ENCODE results near the gene NKIRAS1. TPM values are rescaled to one million over a fixed set of nuclear protein-coding genes. Genes with fewer than 3 reads are reported as not detected.
A peak's percentile ranks its signal among the peaks of the same experiment; 100 is the strongest.

Gene NKIRAS1
- total and polyA plus RNA-seq, 9 donors = 8.7 to 18.9 (median 13.4) TPM

DNA sequence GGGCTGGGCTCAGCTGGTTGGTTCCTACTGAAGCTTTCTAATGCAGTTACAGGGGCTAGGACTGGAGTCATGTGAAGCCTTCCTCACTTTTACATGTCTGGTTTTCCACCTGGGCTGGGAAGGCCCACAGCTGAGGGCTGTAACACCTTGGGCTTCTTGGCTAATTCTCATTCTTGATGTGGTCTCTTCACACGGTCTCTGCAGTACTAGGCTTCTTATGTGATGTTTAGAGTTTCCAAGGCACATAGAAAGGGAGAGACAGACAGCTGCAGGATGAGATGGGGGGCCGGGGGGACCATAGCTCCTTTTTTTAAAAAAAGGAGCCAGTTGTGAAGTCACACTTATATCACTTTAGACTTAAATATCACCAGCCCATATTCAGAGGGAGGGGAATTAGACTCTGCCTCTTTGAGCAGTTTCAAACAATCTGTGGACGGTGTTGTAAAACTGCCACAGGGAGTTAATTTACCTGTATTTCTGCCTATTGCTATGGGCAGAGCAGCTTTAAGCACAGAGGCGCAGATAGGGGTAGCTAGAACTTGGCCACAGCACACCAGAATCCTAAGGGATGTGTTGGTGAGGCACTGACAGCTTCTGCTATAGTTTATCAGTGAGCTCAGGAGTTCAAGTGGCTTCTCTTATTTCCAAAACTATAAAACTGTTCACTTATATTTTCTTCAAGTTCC lies 46.7 kb downstream of the NKIRAS1 start:
- no peak for DNase-seq
- WGBS, 3 donors = 86 to 94% (median 92%) methylated on average over 4 of the region's 4 CpGs
- Histone ChIP-seq H3K27ac (no peak overlapping the region), H3K4me3 (no peak overlapping the region), H3K9me3 (no peaks in the 10 kb centered on the region), H3K27me3 (no peaks in the 10 kb centered on the region), H3K4me1 (ENCODE audit: insufficient read depth) (peaks cover 17% of the 10 kb centered on the region), H3K36me3 (no peaks in the 10 kb centered on the region)
- TF ChIP-seq, protein P1, sequence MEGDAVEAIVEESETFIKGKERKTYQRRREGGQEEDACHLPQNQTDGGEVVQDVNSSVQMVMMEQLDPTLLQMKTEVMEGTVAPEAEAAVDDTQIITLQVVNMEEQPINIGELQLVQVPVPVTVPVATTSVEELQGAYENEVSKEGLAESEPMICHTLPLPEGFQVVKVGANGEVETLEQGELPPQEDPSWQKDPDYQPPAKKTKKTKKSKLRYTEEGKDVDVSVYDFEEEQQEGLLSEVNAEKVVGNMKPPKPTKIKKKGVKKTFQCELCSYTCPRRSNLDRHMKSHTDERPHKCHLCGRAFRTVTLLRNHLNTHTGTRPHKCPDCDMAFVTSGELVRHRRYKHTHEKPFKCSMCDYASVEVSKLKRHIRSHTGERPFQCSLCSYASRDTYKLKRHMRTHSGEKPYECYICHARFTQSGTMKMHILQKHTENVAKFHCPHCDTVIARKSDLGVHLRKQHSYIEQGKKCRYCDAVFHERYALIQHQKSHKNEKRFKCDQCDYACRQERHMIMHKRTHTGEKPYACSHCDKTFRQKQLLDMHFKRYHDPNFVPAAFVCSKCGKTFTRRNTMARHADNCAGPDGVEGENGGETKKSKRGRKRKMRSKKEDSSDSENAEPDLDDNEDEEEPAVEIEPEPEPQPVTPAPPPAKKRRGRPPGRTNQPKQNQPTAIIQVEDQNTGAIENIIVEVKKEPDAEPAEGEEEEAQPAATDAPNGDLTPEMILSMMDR (IDR thresholded peaks at IDR 0.05) = no peak
- no peak for TF ChIP-seq EP300 (IDR thresholded peaks at IDR 0.05)
- TF ChIP-seq POLR2A (IDR thresholded peaks at IDR 0.05) = no peak
- intact Hi-C loops (cut with DNase I) = no loop called here

DNA sequence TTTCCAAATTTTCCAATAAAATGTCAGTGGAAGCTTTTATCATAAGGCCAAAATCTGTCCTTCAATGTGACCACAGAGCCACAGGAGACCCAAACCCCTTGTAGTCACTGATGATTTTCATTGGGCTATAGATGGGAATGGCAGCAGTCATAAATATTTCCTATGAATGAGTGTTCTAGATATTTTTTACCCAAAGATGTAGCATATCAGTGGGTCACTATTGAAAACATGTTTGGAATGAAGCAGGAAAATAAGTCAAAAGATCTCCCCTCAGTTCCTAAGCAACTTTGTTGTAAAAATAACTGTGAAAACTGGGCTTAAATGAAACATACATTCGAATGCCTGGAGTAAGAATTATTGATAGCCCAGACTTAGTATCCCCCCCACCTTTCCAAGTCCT lies 49.0 kb downstream of the NKIRAS1 start:
- intact Hi-C loops (cut with DNase I) = no loop called here
- Histone ChIP-seq H3K36me3 (no peaks in the 10 kb centered on the region), H3K4me1 (ENCODE audit: insufficient read depth) (peaks cover 18% of the 10 kb centered on the region), H3K9me3 (no peaks in the 10 kb centered on the region), H3K4me3 (no peak overlapping the region), H3K27ac (no peak overlapping the region), H3K27me3 (no peaks in the 10 kb centered on the region)
- 9 to 48% (median 12%) methylated on average over 1 of the region's 1 CpG for WGBS, 3 donors
- no peak for DNase-seq
- TF ChIP-seq, protein P1 (IDR thresholded peaks at IDR 0.05) = no peak
- no peak for TF ChIP-seq POLR2A (IDR thresholded peaks at IDR 0.05)
- no peak for TF ChIP-seq EP300 (IDR thresholded peaks at IDR 0.05)

DNA sequence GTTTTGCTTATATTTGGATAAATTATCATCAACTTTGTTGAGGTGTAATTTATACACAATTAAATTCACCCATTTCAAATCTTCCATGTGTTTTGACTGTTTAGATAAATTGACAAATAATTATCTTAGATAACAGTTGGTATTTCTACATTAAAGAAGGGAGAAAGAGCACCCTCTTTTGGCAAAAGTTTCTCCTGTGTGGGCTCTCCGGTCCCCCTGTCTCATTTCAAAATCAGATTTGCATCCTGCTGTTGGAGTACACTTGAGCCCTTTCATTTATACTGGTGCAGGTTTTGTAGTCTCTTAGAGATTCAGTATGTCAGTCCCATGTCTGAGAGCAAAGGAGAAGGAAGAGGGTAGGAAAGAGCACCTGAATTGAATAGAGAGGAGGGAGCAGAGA lies 49.4 kb downstream of the NKIRAS1 start:
- H3K4me3 ChIP-seq = no peak overlapping the region
- H3K36me3 ChIP-seq = no peaks in the 10 kb centered on the region
- WGBS, 3 donors = 82 to 85% (median 83%) methylated on average over 1 of the region's 1 CpG
- H3K9me3 ChIP-seq = no peaks in the 10 kb centered on the region
- no peak for DNase-seq
- no peak overlapping the region for H3K27ac ChIP-seq
- peaks cover 19% of the 10 kb centered on the region for H3K4me1 ChIP-seq (ENCODE audit: insufficient read depth)
- intact Hi-C loops (cut with DNase I) = no loop called here
- no peak for TF ChIP-seq POLR2A (IDR thresholded peaks at IDR 0.05)
- TF ChIP-seq EP300 (IDR thresholded peaks at IDR 0.05) = no peak
- TF ChIP-seq, protein P1 (IDR thresholded peaks at IDR 0.05) = no peak
- no peaks in the 10 kb centered on the region for H3K27me3 ChIP-seq

DNA sequence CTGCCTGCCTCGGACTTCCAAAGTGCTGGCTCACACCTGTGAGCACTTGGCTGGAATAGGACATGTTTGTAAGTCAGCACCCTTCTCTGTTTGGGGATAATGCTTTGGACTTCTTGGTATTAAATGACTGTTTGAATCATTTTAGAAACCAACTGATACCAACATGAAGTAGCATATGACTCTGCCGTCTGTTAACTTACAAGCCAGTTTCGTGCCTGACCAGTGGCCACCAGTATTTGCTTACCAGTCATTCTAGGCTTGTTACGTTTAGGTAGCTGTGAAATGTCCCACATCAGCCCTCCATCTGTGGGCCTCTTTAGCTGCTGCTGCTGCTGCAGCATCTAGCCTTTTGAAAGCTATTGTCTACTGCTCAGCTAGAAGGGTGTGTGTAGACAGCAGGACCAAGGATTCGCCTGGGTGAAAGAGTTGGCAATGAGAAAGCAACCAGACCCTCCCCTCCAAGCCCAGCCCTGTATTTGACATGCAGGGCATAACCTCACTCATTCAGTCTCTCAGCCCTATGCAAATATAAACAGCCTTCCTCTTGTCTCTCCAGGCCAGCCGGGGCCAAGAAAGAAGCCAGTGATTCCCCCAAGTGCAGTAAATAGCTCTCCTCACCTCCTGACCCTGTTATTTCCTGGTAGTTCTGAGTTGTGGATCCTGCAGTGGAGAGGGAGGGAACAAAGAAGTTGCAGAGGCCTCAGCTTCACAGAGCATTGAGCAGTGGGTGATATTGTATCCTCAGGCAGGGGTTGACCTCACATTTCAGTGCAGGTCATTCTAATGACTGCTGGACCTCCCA lies 51.0 kb downstream of the NKIRAS1 start:
- no peaks in the 10 kb centered on the region for H3K27me3 ChIP-seq
- intact Hi-C loops (cut with DNase I) = no loop called here
- DNase-seq = no peak
- H3K36me3 ChIP-seq = no peaks in the 10 kb centered on the region
- peak overlapping the region in 1 of 2 donors; percentile 38 for H3K27ac ChIP-seq
- no peak overlapping the region for H3K4me3 ChIP-seq
- peaks cover 19% of the 10 kb centered on the region for H3K4me1 ChIP-seq (ENCODE audit: insufficient read depth)
- WGBS, 3 donors = 45 to 57% (median 45%) methylated on average over 6 of the region's 6 CpGs
- H3K9me3 ChIP-seq = no peaks in the 10 kb centered on the region
- TF ChIP-seq POLR2A (IDR thresholded peaks at IDR 0.05) (no peak), EP300 (IDR thresholded peaks at IDR 0.05) (no peak)
- TF ChIP-seq, protein P1 (IDR thresholded peaks at IDR 0.05) = no peak
